A673 (cell line): ENCODE results near the gene NUMB. TPM values are rescaled to one million over a fixed set of nuclear protein-coding genes. Genes with fewer than 3 reads are reported as not detected.
"Not testable (repeated sequence)": the region's sequence is repeated elsewhere in the genome, so short reads cannot be mapped to it uniquely, and the experiment has no call there.

Experiments
- BruUV-seq: library from RNA; stranded (reverse); fragments of 400-500 nt; replicated peaks from 2 replicates; lab custom pipeline; 2021; lab: Mats Ljungman, UMichigan
- CTCF ChIA-PET: fragments of 300-600 bp; sonication (Branson Sonifier 250); formaldehyde crosslinking; loops from one replicate; lab custom pipeline; 2022; ENCODE audit warnings: antibody characterized with exemption; lab: Charles Lee
- POLR2A ChIA-PET: fragments of 300-600 bp; sonication (Branson Sonifier 250); formaldehyde crosslinking; loops from one replicate; lab custom pipeline; 2022; ENCODE audit warnings: antibody characterized with exemption; ENCODE audit not compliant: low non-redundant PET; lab: Charles Lee
- DNase-seq: peaks from one replicate; pipeline ENCODE4 v3.0.0-alpha.2; 2015; ENCODE audit warnings: low spot score
- H3K27ac ChIP-seq: fragments of 200-600 bp; sonication (generic); 2 replicates; pipeline ENCODE4 v1.5.1; 2016; ENCODE audit warnings: mixed run types, low read depth, mild to moderate bottlenecking, mixed read lengths, antibody characterized with exemption, low read length; ENCODE audit not compliant: poor library complexity, severe bottlenecking
- H3K27me3 ChIP-seq: fragments of 200-600 bp; sonication (generic); replicated peaks from 2 replicates; pipeline ENCODE4 v1.6.1; 2017; ENCODE audit warnings: mixed run types, low read depth, mild to moderate bottlenecking, mixed read lengths, antibody characterized with exemption, low read length; ENCODE audit not compliant: insufficient read depth, poor library complexity
- H3K36me3 ChIP-seq: fragments of 200-600 bp; sonication (generic); 2 replicates; pipeline ENCODE4 v1.6.1; 2016; ENCODE audit warnings: mixed run types, mild to moderate bottlenecking, mixed read lengths, antibody characterized with exemption, low read length; ENCODE audit not compliant: insufficient read depth, poor library complexity, severe bottlenecking
- H3K4me1 ChIP-seq: fragments of 200-600 bp; sonication (generic); 2 replicates; pipeline ENCODE4 v1.6.1; 2017; ENCODE audit warnings: mixed run types, mild to moderate bottlenecking, mixed read lengths, antibody characterized with exemption, low read length; ENCODE audit not compliant: insufficient read depth, poor library complexity, severe bottlenecking
- H3K4me3 ChIP-seq: fragments of 200-600 bp; sonication (generic); 2 replicates; pipeline ENCODE4 v1.5.1; 2016; ENCODE audit warnings: low read depth, mixed run types, mild to moderate bottlenecking, mixed read lengths, low read length; ENCODE audit not compliant: poor library complexity, severe bottlenecking
- H3K9me3 ChIP-seq: fragments of 200-600 bp; sonication (generic); 2 replicates; pipeline ENCODE4 v1.6.1; 2016; ENCODE audit warnings: mixed run types, low read depth, mild to moderate bottlenecking, mixed read lengths, antibody characterized with exemption, low read length; ENCODE audit not compliant: poor library complexity, severe bottlenecking
- CTCF ChIP-seq: fragments of 300-800, 200-600 bp; sonication (generic); conservative IDR thresholded peaks from 2 replicates; pipeline ENCODE4 v1.5.1; 2017; ENCODE audit warnings: low read depth, mild to moderate bottlenecking, antibody characterized with exemption, low read length, moderate library complexity, mixed read lengths
- EZH2 ChIP-seq: fragments of 200-600 bp; sonication (generic); IDR thresholded peaks from 2 replicates; pipeline ENCODE4 v1.6.1; 2017; ENCODE audit warnings: borderline replicate concordance, low read depth, mild to moderate bottlenecking, mixed read lengths, antibody characterized with exemption, low read length; ENCODE audit not compliant: poor library complexity, severe bottlenecking
- intact Hi-C: fragments of 100-400 bp; cut with micrococcal nuclease; formaldehyde crosslinking; loops from one replicate; pipeline ENCODE4 v1.10.0; 2022; ENCODE audit not compliant: unreplicated experiment
- total RNA-seq: library from RNA; stranded (reverse); gene quantifications from 2 replicates; pipeline ENCODE4 v1.2.3, GENCODE V29; 2021

NUMB gene
- total RNA-seq, 1 experiment from 2014 or later, result 46.3 TPM

DNA sequence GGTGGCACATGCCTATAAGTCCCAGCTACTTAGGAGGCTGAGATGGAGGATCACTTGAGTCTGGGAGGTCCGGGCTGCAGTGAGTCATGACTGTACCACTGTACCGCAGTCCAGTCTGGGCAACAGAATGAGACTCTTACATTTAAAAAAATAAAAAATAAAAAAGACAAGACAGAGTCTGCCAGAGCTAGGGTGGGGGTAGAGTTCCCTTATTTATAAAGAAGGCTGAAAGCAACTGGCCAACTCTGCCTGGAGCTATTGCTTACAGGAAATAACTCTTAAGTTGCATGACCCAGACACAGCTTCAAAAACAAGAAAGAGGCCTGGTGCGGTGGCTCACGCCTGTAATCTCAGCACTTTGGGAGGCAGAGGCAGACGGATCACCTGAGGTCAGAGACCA lies 31.5 kb downstream of the NUMB start:
- TF ChIP-seq EZH2, result no peak
- no peak for TF ChIP-seq CTCF
- Histone ChIP-seq H3K4me3 (no peak overlapping the region), H3K27me3 (no peaks in the 10 kb centered on the region), H3K36me3 (no peaks in the 10 kb centered on the region), H3K4me1 (peaks cover 12% of the 10 kb centered on the region), H3K9me3 (no peaks in the 10 kb centered on the region), H3K27ac (no peak overlapping the region)
- POLR2A ChIA-PET, result no interaction called here
- DNase-seq, result no peak
- CTCF ChIA-PET, result interaction anchor here (0.5 kb wide), 1 partner anchor 43 kb away, joined by 5 read pairs; no protein-coding TSS in a partner anchor
- intact Hi-C loops, result no loop called here
- no TSS peak for BruUV-seq

DNA sequence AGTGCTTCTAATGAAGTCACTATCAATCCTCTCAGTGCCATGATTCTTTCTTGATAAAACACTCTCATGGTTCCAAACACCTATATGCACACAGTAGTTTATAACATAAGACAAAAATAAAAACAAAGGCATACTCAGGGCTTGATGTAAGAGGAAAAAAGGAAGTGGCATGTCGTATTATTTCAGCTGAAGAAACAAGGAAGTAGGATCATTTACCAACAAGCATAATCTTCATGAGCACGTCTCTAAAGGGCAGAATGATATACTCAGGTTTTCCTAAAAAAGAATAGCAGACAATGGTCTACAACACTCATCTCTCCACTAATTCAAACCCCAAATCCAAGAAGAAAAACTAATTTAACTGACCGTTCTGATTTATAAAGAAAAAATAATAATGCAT lies 33.9 kb downstream of the NUMB start:
- DNase-seq, result no peak
- H3K4me1 ChIP-seq, result peaks cover 12% of the 10 kb centered on the region
- intact Hi-C loops, result no loop called here
- H3K9me3 ChIP-seq, result no peaks in the 10 kb centered on the region
- no peak overlapping the region for H3K27ac ChIP-seq
- BruUV-seq, result no TSS peak
- TF ChIP-seq EZH2, result no peak
- TF ChIP-seq CTCF, result no peak
- no peaks in the 10 kb centered on the region for H3K27me3 ChIP-seq
- H3K4me3 ChIP-seq, result no peak overlapping the region
- no peaks in the 10 kb centered on the region for H3K36me3 ChIP-seq
- POLR2A ChIA-PET, result no interaction called here
- CTCF ChIA-PET, result no interaction called here

GRCh38 chr14:73423092-73423491 lies 35.3 kb downstream of the NUMB start:
- not testable (repeated sequence) for BruUV-seq

GRCh38 chr14:73422515-73422914 lies 35.8 kb downstream of the NUMB start:
- BruUV-seq, result no TSS peak
- intact Hi-C loops, result no loop called here
- H3K27me3 ChIP-seq, result no peaks in the 10 kb centered on the region
- DNase-seq, result no peak
- no peaks in the 10 kb centered on the region for H3K9me3 ChIP-seq
- no peaks in the 10 kb centered on the region for H3K36me3 ChIP-seq
- ChIA-PET CTCF (no interaction called here), POLR2A (no interaction called here)
- H3K4me3 ChIP-seq, result no peak overlapping the region
- peaks cover 1% of the 10 kb centered on the region for H3K4me1 ChIP-seq
- TF ChIP-seq CTCF (no peak), EZH2 (no peak)
- H3K27ac ChIP-seq, result no peak overlapping the region

More at GRCh38 chr14:73423092-73423491, 35.3 kb downstream of the NUMB start:
- POLR2A ChIA-PET, H3K4me1 ChIP-seq, CTCF ChIA-PET, intact Hi-C loops, H3K36me3 ChIP-seq, H3K9me3 ChIP-seq, H3K4me3 ChIP-seq, H3K27me3 ChIP-seq, H3K27ac ChIP-seq, DNase-seq: not testable (repeated sequence)
